GM18867 (cell line): ENCODE data around the gene BCKDHA.
"Not testable (repeated sequence)": the region's sequence is repeated elsewhere in the genome, so short reads cannot be mapped to it uniquely, and the experiment has no call there.

Source experiments
- ATAC-seq: cut with Tn5 transposase; IDR thresholded peaks from one replicate; pipeline ENCODE4 v1.9.1; 2021; ENCODE audit warnings: mild to moderate bottlenecking, moderate library complexity; ENCODE audit not compliant: unreplicated experiment

BCKDHA gene

DNA sequence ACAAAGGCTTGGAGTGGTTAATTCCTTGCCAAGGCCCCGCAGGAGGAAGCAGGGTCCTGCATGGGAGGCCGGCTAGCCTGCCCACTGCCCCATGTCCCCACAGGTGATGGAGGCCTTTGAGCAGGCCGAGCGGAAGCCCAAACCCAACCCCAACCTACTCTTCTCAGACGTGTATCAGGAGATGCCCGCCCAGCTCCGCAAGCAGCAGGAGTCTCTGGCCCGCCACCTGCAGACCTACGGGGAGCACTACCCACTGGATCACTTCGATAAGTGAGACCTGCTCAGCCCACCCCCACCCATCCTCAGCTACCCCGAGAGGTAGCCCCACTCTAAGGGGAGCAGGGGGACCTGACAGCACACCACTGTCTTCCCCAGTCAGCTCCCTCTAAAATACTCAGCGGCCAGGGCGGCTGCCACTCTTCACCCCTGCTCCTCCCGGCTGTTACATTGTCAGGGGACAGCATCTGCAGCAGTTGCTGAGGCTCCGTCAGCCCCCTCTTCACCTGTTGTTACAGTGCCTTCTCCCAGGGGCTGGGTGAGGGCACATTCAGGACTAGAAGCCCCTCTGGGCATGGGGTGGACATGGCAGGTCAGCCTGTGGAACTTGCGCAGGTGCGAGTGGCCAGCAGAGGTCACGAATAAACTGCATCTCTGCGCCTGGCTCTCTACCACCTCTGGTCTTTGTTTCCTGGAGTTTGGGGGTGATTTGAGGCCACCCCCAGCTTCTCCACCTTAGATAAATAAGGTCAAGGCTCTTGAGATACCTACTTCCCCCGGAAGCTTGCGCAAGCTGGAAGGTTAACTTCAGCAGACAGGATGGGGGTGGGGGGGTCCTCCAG, 26.9 kb downstream of the BCKDHA start:
- ATAC-seq: no peak

DNA sequence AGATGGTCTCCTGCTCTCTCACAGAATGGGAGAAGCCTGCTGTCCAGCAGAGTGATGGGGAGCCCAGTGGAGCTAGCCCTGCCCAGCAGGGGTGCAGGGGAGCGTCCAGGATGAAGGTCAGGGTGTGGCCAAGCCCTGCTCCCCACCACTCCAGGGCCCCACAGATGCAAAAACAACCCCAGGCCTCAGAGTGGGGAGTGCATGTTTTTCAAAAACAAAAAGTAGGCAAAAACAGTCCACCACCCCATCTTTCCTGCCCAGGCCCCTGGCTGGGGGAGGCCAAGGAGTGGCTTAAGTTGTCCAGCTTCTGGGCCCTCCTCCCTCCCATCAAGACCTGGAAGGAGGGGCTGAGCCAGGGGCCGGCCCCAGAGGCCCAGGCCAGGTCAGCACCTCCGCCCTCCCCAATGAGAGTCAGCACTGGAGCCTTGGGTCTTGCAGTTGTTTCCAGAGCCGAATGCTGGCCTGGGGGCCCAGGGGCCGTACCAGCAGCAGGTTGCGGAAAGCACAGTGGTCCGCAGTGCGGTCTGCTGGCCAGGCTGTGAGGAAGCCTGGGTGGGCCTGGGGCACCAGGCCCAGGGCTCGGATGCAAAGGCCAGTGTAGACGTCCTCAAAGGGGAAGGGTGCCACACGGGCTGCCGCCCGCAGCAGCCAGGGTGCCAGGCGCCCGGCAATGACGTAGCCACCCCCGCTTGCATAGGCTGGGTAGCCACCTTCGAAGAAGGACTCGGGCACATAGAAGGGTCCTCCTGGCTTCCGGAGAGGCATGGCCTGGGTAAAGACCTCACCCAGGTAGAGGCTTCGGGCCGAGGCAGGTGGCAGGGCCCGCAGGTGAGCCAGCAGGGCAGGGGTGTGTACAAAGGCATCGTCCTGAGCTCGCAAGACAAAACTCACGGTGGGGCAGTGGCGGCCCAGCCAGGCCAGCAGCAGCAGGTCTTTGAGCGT, 27.8 kb downstream of the BCKDHA start:
- ATAC-seq: no peak

DNA sequence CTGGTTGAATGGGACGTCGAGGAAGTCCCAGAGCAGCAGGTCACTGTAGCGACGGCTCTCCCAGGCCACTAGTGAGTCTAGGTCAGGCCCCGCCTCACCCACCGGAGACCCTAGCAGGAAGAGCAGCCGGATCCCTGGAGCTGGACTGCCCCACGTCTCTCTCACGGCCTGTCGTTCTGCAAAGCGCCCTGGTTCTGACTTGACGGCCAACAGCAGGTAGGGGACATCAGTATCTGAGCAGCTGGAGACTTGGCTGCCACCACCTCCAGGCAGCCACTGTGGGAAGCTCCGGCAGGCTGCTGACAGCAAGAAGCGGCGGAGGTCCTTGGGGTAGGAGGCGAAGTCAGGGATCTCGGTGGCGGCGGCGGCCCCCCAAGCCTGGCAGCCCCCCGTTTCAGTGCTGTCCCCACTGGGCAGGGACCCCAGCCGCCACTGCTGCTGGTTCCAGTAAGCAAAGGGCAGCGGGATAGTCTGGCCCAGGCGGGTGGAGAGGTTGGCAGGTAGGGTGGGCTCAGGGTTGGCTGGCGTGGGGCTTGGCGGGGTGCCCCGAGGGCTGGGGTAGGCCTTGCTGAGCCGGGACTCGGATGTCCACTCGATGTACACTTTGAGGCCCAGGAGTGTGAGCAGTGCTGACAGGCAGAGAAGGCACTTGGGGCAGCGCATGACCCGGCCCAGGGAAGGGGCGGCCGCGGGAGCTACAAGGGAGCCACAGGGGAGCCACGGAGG, 28.7 kb downstream of the BCKDHA start:
- no peak for ATAC-seq

DNA sequence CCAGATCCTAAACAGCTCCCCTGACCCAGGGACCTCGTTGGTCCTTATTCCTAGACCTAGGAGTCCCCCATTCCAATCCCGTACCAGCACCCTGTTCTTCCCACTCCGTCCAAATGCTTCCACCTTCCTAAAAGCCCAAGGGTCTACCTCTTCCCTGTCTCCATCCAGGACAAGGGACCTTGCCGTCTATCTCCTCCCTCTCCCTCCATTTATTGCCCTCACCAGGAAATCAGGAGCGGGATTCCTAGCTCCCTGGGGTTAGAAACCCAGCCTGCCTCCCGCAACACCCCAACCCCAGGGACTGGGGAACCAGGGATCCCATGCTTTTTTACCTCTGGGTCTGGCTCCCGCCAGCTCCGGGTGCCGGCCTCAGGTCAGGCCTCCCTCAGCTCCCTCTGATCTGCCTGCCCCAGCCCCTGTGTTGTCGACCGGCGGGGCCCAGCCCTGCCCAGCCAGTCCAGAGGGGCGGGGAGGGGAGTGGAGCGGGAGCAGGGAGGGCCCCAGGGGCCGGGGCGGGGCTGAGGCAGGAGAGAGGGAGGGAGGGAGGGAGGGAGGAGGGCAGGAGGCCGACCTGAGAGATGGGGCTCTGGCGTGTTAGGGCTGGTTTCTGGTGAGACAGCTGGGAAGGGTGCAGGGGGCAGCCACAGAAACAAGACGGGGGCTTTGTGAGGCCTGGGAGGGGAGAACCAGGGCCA, 29.5 kb downstream of the BCKDHA start, which contains the start of gene B3GNT8:
Gene B3GNT8, minus strand, starts transcription at position 423 of the 695 bp plus-strand sequence. CDS start 596 bp downstream, outside the sequence.
- ATAC-seq: no peak

DNA sequence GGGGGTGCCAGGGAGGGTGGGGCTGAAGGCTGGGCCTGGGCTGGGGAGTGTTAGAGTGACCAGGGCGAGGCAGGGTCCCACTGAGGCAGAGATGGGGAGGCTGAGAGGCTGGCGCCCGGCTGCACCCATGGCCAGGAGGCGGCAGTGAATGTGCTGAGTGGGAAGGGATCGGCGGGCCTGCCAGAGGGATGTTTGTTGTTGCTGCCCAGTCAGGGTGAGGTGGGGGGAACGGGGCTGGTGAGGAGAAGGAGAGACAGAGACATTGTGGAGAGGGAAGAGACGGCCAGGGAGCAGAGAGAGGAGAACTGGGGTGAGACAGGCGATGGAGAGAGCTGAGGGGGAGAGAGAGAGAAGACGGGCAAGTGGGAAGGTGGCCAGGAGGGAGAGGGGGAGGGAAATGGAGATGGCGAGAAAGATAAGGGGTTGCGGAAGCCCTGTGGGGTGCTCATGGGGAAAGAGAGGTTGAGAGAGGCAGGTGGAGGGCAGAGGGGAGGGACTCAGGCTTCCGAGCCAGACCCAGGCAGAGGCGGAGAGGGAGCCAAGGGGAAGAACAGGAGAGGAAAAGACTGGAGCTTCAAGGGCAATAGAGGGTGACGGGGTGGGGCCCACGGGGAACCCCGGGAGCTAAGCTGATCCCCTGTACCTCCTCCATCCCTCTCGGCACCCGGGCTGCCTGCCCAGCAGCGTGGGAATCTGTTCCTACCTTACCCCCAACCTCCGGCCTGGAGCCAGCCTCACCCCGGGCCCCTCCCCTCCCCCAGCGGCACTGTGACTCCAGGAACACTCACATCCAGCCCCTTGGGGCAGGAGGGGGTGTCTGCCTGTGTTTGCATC, 30.2 kb downstream of the BCKDHA start:
- no peak for ATAC-seq

DNA sequence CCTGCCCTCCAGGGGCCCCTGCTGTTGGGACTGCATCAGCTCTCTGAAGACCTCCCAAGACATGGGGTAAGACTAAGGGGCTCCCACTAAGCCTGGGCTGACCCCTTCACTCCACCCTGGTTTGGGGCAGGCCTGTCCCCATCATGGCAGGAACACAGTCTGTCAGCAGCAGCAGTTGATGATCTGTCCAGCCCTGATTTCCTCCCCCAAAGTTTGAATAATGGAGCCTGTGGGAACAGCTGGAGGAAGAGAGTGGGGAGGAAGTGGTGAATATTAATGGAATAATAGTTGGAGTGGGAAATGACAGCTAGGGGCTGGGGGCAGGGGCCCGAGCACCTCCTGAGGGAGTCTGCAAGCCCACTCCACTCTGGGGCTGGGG, 30.9 kb downstream of the BCKDHA start:
- no peak for ATAC-seq

DNA sequence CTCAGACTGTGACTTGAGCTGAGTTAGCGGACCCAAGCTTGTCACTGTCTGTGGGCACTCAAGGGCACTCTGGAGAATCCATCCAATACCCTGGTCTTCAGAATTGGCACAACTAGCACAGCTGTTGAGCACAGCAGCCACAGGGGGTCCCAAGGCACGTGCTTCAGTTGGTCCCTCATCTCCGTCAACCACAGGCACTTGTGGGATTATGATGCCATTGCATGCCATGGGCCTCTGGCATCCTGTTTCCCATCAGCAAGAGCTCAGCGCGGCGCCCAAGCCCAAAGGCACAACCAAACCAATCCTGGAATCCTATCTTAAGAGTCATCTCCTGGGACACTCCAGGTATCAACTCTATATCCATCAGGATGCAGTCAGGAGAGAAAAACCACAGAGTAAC, 33.3 kb downstream of the BCKDHA start:
- no peak for ATAC-seq

DNA sequence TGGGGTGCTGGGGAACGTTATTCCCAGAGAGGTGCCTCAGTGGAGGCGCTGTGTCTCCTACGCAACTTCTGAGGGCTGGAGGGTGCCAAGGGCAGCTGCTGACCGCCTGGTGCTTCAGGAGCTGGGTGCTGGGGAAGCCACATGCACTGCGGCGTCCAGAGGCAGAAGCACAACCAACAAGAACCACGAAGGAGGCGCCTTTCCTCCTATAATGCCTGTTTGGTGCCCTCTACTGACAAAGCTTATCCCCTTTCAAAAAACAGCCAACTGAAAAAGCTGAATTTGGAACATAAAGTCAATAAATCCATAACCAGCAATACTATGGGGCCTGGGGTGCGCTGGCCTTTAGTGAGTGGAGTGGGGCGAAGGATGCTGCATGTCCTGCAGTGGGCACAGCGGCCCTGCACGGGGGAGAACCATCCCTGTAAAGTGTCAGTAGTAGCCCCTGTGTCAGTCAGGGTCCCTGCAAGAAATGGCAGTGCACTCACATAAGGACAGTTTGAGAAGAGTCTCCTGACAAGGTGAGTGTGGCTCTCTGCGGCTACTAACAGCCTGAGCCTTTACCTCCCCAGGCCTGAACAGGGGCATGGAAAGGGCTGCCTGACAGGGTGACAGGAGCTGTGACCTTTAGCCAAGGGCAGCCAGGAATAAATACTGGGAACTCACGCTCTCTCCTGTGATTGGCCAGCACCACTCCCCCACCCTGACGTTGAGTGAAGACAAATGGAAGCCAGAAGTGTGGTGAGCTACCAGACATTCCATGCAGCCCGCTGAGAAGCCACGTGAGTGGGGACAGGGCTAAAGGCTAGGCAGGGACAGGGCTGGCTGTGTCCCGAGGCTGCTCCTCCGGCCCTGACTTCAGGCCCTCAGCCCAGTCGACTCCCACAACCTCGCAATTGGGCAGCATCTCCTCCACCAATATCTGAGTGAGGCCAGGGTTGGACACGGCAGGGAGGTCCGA, 34.1 kb downstream of the BCKDHA start:
- no peak for ATAC-seq

DNA sequence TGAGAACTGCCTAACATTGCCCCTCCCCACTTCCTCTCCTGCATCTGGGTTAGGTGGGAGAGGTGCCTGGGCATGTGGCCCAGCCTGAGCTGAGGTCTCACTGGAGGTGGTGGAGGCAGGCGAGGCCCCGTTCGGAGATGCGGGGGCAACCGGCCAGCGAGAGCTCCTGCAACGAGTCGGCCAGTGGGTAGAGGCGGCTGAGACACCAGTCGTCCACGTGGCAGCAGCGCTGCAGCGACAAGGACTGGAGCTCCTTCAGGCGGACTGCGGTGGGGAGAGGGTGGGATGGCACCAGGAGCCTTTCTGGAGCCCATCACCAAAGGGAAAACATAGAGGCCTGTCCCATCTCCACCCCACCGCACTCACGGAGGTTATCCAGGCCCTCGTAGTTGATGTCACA, 35.6 kb downstream of the BCKDHA start:
- no peak for ATAC-seq

DNA sequence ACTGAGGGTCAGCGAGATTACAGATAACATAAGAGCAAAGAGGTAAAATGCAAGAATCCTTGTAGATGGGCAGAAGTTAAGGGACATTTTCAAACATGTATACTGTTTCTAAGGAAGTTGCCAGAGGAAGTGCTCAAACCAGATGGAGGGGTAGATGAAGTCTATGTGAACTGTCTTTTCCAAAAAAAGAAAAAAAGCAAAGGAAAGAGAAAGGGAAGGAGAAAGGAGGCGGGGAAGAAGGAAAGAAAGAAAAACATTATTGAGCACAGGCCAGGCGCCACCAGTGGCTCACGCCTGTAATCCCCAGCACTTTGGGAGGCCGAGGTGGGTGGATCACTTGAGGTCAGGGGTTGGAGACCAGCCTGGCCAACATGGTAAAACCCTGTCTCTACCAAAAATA, 36.8 kb downstream of the BCKDHA start:
- ATAC-seq: no peak

DNA sequence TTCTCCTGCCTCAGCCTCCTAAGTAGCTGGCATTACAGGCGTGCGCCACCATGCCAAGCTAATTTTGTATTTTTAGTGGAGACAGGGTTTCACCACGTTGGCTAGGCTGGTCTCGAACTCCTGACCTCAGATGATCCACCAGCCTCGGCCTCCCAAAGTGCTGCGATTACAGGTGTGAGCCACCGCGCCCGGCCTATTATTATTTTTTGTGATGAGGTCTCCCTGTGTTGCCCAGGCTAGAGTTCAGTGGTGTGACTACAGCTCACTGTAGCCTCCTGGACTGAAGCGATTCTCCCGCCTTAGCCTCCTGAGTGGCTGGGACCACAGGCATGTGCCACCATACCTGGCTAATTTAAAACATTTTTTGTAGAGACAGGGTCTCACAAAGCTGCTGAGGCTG, 37.8 kb downstream of the BCKDHA start:
- ATAC-seq: not testable (repeated sequence)

DNA sequence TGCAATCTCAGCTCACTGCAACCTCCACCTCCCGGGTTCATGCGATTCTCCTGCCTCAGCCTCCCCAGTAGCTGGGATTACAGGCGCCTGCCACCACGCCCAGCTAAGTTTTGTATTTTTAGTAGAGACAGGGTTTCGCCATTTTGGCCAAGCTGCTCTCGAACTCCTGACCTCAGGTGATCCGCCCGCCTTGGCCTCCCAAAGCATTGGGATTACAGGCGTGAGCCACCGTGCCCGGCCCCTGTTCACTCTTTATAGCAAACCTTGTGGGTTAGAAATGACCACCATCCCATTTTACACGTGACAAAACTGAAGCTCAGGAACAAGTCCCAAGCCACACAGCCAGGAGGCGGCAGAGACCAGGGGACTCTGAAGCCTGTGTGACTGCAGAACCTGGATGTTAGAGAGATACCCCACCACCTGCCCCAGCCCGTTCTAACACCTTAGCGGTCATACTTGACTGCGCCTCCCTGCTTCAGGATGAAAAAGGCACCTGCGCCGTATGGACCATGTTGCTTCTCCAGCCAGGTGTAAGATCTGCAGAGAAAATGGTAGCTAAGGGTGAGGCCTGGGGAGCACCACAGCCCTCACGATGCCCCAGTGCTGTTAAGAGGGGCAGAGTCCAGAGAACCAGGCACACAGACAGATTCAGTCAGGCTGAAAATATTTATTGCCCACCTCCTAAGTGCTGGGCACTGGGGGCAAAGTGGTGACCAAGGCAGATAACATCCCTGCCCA, 38.5 kb downstream of the BCKDHA start:
- ATAC-seq: no peak

DNA sequence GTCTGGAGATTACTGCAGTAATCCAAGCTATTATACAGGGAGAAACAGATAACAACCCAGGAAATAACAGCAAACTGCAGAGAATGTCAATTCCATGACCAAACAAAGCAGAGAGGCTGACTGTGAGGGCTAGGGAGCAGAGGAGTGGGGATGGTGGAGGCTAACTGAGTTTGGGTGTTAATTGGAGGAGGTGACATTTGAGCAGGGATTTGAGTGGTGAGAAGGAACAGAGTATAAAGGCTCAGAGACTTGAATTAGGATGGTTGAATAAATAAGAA, 39.0 kb downstream of the BCKDHA start:
- ATAC-seq: no peak

DNA sequence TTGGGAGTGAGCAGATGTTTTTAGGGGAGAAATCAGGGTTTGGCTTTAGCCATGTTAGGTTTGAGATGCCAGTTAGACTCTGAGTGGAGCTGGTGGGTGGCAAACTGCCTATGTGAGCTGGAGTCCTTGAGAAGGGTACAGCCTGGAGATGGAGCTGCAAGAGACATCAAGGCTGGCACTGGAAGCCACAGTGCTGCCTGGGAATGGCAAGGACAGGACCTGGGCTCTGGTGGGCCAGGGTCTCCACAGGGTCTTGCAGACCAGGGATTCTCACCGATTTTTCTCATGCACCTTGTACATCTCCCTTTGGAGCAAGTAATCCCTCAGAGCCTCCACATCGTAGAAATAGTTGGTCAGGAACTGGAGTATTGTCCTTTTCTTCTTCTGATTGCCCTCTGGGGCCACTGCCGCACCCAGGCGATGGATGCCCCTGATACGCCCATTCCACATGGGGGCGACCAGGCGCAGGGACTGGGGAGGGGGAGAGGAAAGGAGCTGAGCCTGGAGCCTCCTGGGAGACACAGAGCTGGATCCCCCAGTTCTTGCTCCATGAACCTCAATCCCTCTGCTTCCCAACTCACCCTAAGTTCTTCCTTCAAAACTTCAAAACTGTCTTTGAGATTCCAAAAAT, 40.4 kb downstream of the BCKDHA start:
- no peak for ATAC-seq

DNA sequence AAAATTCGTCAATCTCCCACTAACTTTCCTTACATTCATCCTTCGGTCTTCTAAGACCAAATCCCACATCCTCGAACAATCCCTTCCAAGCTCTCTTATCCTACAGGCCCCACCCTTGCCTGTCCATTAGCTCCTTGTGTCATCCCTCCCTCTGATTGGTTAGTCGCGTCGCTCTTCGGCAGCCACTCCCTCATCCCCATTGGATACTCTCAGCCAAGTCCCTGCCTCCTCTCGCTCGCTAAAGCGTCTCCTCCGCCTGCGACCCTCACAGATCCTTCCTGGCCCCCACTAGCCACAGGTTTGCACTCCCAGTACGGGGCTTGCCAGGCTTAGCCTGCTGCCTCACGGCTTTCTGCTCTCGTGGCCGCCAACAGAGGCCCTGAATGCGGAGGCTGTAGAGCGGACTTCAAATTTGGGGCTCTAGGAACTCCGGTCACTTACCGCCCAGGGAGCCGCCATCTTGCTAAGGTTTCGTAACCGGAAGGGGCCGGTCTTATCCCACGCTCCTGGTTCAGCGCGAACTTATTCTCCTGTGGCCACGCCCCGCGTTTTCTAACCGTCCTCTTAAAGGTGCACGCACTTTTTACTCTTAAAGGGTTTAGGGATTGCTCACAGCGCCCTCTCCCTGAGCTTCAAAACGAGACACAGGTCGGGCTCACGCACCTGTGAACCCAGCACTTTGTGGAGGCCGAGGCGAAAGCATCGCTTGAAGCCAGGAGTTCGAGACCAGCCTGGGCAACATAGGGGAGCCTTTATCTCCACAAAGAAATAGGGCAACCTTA, 42.0 kb downstream of the BCKDHA start, which contains the start of gene DMAC2:
Gene DMAC2, minus strand, starts transcription at position 472 of the 782 bp plus-strand sequence. Its CDS starts 13 bp downstream, at position 459.
- ATAC-seq: peak; percentile 90

DNA sequence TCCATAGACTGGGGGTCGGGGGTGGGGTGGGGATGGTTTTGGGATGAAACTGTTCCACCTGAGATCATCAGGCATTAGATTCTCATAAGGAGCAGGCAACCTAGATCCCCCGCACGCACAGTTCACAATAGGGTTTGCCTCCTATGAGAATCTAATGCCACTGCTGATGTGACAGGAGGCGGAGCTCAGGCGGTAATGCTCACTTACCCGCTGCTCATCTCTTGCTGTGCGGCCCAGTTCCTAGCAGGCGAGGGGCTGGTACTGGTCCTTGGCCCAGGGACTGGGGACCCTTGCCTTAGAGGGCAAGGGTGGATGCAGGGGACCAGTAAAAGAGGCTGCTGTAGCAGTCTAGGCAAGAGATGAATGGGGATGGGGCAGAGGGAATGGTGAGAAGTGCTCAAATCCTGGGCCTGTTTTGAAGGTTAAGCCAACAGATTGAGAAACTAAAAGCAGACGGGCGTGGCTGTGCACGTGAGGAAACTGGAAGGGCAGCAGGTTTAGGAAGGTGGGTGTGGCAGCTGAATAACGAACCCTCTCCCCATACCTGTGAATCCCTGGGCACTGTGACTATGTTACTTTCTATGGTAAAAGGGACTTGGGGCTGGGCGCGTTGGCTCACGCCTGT, 43.8 kb downstream of the BCKDHA start:
- no peak for ATAC-seq
